Measurements from ENCODE around the gene C16orf95. TPM values are rescaled to one million over a fixed set of nuclear protein-coding genes. Genes with fewer than 3 reads are reported as not detected.

Gene C16orf95
- total RNA-seq, 1 donor = 0.42 TPM

Other genes with a start within 250 kb of the C16orf95 start
- gene FBXO31, start 66.4 kb upstream of the C16orf95 start, total RNA-seq = 17.3 TPM
- gene MAP1LC3B, start 74.9 kb upstream of the C16orf95 start, total RNA-seq = 63.1 TPM
- gene ZCCHC14, start 175.6 kb upstream of the C16orf95 start, total RNA-seq = 6.0 TPM

All from mononuclear cell (primary cell).